ENCODE data around the gene SPON1. TPM values are rescaled to one million over a fixed set of nuclear protein-coding genes. Genes with fewer than 3 reads are reported as not detected.

SPON1 gene
- total and polyA plus RNA-seq, 10 of the 15 experiments (the other 5 are each of a cell fraction or from before 2014, with no cell fraction given), result 0.13 to 1.1 (median 0.18) TPM; not detected in 5

DNA sequence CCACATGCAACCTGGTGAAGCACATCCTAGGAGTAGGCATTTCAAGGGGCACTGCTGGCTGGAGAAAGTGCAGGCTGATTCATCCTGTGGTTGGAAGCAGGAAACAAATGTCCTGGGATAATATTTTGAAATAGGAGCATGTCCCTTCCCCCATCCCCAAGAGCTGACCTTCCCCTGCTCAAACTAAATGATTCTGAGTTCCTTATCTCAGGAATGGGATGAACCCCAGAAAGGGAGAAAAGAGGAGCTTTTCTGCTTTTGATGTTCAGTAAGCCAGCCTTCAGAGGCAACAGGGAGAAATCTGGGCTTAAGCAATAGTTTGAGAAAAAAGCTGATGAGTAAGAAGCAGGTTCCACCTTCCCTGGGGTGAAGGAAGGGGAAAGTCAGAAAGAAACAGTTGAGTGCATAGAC, 19.5 kb upstream of the SPON1 start:
- H3K27ac ChIP-seq (ENCODE audit: control insufficient read depth, insufficient read depth), result no peak overlapping the region
- BruUV-seq (replicated peaks), result no TSS peak
- H3K4me3 ChIP-seq, result no peak overlapping the region
- ChIA-PET SMC1A (ENCODE audit: uncharacterized antibody, unreplicated experiment) (no interaction called here), POLR2A (no interaction called here), CTCF (interaction anchor here (1.2 kb wide), 1 partner anchor 13 kb away, joined by 3 read pairs; no protein-coding TSS in a partner anchor), RAD21 (ENCODE audit: unreplicated experiment) (no interaction called here)
- ATAC-seq (no peak), FAIRE-seq (no peak), DNase-seq (ENCODE audit: low read depth, low spot score) (no peak)
- H4K20me1 ChIP-seq (ENCODE audit: control insufficient read depth, insufficient read depth), result no peaks in the 10 kb centered on the region
- H3K27me3 ChIP-seq (replicated peaks in 1 of 2; ENCODE audit: control insufficient read depth in 2 of 2, insufficient read depth in 2 of 2, low read length in 1 of 2), result no peaks in the 10 kb centered on the region
- no peak overlapping the region for H2AFZ ChIP-seq (ENCODE audit: control insufficient read depth, low read depth, low read length)
- no peaks in the 10 kb centered on the region for H3K79me2 ChIP-seq (ENCODE audit: control insufficient read depth, insufficient read depth, low read length)
- H3K36me3 ChIP-seq (ENCODE audit: control insufficient read depth in 2 of 2, insufficient read depth in 2 of 2, low read length in 1 of 2), result no peaks in the 10 kb centered on the region
- TF ChIP-seq BCLAF1 (IDR thresholded peaks at IDR 0.05) (no peak), SUZ12 (IDR thresholded peaks at IDR 0.05; ENCODE audit: unreplicated experiment) (no peak), ESRRA (IDR thresholded peaks at IDR 0.05; ENCODE audit: low read length) (no peak), YBX1 (IDR thresholded peaks at IDR 0.05) (no peak), BACH1 (IDR thresholded peaks at IDR 0.05; ENCODE audit: borderline replicate concordance) (no peak), FOXM1 (IDR thresholded peaks at IDR 0.05; ENCODE audit: low read depth, low read length) (no peak), TCF7 (IDR thresholded peaks at IDR 0.05; ENCODE audit: borderline replicate concordance) (no peak), YY1 (IDR thresholded peaks at IDR 0.05; ENCODE audit: low read depth, low read length) (no peak), BCL11A (IDR thresholded peaks at IDR 0.05; ENCODE audit: low read depth, low read length) (no peak), SPI1 (IDR thresholded peaks at IDR 0.05; ENCODE audit: borderline replicate concordance, insufficient read depth, low read depth, low read length) (no peak), TARDBP (IDR thresholded peaks at IDR 0.05; ENCODE audit: borderline replicate concordance) (no peak), CHD2 (IDR thresholded peaks at IDR 0.05; ENCODE audit: borderline replicate concordance, low read depth, low read length) (no peak), SMAD5 (IDR thresholded peaks at IDR 0.05; ENCODE audit: low read depth) (no peak), RB1 (IDR thresholded peaks at IDR 0.05; ENCODE audit: borderline replicate concordance) (no peak), ZNF217 (IDR thresholded peaks at IDR 0.05) (no peak), NFXL1 (IDR thresholded peaks at IDR 0.05; ENCODE audit: borderline replicate concordance) (no peak)
- TF ChIP-seq, protein P1, sequence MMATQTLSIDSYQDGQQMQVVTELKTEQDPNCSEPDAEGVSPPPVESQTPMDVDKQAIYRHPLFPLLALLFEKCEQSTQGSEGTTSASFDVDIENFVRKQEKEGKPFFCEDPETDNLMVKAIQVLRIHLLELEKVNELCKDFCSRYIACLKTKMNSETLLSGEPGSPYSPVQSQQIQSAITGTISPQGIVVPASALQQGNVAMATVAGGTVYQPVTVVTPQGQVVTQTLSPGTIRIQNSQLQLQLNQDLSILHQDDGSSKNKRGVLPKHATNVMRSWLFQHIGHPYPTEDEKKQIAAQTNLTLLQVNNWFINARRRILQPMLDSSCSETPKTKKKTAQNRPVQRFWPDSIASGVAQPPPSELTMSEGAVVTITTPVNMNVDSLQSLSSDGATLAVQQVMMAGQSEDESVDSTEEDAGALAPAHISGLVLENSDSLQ (IDR thresholded peaks at IDR 0.05), result no peak
- TF ChIP-seq, protein P2, sequence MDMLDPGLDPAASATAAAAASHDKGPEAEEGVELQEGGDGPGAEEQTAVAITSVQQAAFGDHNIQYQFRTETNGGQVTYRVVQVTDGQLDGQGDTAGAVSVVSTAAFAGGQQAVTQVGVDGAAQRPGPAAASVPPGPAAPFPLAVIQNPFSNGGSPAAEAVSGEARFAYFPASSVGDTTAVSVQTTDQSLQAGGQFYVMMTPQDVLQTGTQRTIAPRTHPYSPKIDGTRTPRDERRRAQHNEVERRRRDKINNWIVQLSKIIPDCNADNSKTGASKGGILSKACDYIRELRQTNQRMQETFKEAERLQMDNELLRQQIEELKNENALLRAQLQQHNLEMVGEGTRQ (IDR thresholded peaks at IDR 0.05; ENCODE audit: borderline replicate concordance, low read depth, low read length), result no peak
- H3K9ac ChIP-seq (ENCODE audit: control insufficient read depth, insufficient read depth, low read length), result no peak overlapping the region
- no peaks in the 10 kb centered on the region for H3K4me1 ChIP-seq (ENCODE audit: control insufficient read depth, insufficient read depth, low read length)
- no peaks in the 10 kb centered on the region for H3K9me3 ChIP-seq (replicated peaks; ENCODE audit: control insufficient read depth, insufficient read depth, low read length)
- in situ Hi-C loops (cut with MboI) (no loop called here), intact Hi-C loops (cut with micrococcal nuclease; ENCODE audit: unreplicated experiment) (no loop called here)
- no peak overlapping the region for H3K4me2 ChIP-seq (ENCODE audit: control insufficient read depth, insufficient read depth)
